Measurements from ENCODE around the gene VAV2.

VAV2 gene

DNA sequence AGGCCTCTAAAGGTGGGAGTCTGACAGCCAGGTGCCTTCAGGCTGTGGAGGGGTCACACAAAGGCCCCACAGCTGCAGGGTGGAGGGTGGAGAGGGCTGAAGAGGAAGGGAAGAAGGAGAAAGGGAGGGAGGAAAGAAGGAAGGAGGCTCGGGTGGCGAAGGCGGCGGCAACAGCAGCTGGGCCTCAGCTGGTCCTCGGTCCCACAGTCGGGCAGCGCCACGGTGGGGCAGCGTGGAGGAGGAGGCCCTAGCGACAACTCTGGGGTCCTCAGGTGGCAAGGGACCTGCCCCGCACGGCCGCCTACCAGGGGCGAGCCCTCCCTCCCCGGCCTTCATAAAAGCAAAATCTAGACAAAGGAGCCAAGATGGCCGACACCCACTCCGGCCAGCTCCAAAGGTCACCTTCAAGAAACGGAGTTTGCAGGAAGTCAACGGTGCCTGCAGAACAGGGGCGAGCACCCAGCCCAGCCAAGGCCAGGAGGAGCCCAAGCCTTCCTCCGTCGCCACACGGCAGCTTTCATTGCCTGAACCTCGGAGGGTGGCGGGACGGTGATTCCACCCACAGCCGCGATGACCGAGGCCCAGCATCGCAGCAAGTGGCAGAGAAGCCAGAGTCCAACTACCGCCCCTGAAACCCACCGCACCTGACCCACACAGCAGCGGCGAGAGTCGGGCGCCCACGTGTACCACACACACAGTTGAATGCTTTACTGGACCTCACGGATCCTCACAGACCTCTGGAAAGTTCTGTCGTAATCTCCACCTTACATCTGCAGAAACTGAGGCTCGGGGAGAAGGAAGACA is 98.7 kb downstream of the VAV2 start:
- DNase-seq (ENCODE audit: low read depth in 1 of 2, low spot score in 1 of 2), result no peak

DNA sequence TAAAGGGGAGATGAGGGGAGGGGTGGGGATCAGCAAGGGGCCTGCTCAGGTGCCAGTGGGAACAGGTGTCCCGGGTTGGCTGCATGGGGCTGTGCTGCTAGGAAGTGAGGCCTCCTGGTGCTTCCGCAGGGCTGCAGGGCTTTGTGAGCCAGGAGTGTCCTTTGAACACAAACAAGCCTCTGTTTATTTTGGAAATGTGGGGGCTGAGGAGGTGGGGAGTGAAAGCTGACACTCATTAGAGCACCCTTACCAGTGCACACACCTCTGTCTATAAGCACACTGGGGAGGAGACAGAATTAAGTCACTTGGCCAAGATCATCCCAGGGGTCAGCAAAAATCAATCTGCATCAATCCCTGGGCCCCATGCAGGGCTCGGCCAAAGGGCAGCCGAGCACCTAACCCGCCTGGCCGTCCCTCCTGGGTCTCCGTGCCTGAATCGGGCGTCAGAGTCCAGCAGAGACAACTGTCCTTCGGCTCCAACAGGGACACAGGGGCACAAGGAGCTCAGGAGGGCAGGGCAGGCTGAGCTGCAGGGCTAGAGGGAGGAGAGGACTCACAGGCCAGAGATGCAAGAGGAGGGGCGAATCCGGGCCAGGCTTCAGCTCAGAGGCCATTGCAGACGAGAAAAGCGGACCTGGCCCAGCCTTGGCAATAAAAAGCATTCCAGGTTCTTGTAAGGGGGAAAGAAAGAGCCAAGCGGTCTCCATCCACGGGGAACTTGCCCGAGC is 99.8 kb downstream of the VAV2 start:
- DNase-seq (ENCODE audit: low read depth in 1 of 2, low spot score in 1 of 2), result no peak

GRCh38 chr9:133891741-133892140 is 100.4 kb downstream of the VAV2 start:
- DNase-seq (ENCODE audit: low read depth in 1 of 2, low spot score in 1 of 2), result no peak

DNA sequence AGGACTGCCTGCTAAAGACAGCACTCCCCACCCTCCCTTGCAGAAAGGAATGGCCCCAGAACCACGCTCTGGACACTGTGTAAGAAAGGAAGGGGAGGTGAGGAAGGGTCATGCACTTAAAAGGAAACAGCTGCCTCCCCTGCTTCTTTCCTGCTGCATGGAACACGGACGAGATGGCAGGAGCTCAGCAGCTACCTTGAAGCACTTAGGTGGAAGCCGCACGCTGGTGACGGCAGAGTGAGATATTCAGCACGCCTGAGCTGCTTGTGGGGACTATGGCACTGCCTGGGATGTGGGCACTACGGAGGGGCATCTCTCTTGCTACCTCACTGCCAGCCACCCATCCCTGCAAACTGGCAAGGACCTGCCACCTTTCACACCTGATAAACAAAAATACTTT is 101.5 kb downstream of the VAV2 start:
- no peak for DNase-seq (ENCODE audit: low read depth in 1 of 2, low spot score in 1 of 2)

GRCh38 chr9:133889584-133890301 is 102.4 kb downstream of the VAV2 start:
- DNase-seq (ENCODE audit: low read depth in 1 of 2, low spot score in 1 of 2), result no peak

DNA sequence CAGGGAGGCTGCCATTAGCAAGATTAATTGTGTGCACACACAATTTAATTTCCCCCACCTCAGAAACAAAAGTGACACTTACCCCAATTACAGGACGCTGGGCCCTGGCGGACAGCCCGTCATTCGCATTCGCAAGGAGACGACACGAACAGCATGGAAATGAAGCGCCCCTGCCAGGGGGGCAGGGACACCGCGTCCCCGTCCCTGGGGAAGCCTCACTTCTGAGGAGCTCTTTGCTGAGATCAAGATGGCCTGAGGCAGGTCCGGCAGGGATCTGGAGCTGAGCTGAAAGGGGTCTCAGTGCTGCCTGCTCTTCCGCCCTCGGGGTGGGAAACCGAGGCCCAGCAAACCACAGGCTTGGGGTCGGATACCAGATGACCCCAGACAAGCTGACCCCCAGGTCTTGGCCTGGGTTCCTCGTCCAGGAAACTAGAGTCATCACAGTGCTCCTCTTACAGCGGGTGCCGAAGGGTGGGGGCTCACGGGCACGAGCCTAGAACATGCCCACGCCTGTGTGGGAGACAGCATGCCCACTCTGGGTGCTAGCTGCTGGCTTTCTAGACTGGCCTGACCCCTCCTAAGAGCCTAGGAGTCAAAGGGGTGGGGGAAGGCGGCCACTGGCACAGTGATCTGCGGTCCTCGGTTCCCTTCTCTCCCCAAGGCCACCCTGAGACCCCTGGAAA is 103.2 kb downstream of the VAV2 start:
- DNase-seq (ENCODE audit: low read depth in 1 of 2, low spot score in 1 of 2), result no peak

- DNase-seq (ENCODE audit: low read depth in 1 of 2, low spot score in 1 of 2), result no peak
Observed at GRCh38 chr9:133888048-133888808, 103.9 kb downstream of the VAV2 start.

- no peak for DNase-seq (ENCODE audit: low read depth in 1 of 2, low spot score in 1 of 2)
Observed at GRCh38 chr9:133887540-133888047, 104.5 kb downstream of the VAV2 start.

DNA sequence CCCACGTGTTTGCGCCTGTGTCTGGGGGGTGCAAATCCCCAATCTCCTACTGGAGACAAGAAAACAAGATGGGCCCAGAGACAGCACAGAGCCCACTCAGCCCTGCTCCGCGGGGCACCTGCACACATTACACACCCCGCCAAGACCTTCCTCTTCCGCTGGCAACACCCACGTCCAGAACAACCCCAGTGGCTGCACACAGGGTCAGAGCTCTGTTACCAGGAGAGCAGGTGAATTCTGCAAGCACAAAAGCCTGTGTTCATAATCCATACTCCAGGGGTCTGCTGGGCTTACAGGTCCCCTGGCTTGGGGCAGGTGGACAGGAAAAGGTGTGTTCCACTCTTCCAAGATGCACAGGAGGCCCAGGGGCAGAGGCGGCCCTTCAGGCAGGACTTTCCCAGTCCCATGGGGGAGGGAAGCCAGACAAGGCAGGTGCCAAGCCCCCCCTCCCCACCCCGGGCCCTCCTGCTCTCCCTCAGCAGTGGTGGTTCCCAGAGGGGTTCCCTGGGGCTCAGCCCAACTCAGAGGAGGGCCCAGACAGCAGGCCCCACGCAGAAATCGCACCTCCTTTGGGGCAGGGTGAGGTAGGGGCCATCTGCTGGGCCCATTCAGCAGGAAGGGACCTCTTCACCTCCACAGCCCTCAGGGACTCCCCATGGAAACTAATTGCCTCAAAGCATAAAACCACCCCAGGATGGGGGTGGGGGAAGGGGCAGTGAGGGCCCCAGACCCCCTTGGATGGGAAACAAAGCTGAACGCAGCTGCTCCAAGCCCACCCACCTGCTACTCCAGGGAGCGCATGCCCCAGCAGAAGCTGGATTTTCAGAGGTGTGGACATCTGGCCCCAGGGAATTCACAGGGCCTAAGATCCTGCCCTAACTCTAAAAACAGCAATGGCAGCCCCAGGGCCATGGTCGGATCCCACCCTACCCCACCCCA is 105.3 kb downstream of the VAV2 start:
- DNase-seq (ENCODE audit: low read depth in 1 of 2, low spot score in 1 of 2), result no peak

- DNase-seq (ENCODE audit: low read depth in 1 of 2, low spot score in 1 of 2), result no peak
Observed at GRCh38 chr9:133884907-133885744, 107.0 kb downstream of the VAV2 start.

DNA sequence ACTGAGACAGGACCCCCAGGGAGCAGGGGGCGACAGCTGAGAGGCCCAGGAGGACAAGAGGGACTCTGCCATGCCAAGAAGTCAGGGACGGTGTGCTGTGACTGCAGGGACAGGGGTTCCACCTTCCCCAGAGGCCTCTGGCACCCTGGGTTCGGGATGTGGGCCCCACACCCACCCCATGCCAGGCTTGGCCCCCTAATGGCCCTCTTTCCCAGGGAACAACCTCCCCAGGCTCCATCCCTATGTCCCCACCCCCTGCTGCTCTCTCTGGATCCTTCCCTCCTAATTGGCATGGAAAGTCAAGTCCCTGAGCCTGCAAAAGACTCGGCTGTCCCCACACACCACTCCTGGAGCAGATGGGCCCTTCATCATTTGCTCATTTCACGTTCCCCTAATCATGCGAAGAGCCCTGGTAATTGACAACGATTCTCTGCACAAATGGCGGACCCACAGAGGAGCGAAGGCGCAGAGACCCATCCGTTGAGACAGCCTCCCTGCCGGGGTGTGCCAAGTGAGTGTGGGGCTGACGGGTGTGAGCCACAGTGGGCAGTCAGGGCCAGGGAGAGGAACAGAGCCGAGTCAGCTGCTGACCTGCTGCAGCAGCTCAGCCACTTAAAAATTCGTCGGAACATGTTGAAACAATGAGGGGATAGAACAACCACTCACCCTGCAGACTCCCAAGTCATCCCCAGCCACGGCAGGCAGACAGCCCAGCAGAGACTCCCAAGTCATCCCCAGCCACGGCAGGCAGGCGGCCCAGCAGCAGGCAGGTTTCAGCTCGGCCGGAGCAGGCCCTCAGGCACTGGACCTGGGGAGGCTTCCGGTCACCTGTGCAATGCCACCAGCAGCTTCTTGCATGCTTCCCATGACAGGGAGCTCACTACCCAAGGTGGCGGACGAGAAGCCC is 109.0 kb downstream of the VAV2 start:
- DNase-seq (ENCODE audit: low read depth in 1 of 2, low spot score in 1 of 2), result no peak

DNA sequence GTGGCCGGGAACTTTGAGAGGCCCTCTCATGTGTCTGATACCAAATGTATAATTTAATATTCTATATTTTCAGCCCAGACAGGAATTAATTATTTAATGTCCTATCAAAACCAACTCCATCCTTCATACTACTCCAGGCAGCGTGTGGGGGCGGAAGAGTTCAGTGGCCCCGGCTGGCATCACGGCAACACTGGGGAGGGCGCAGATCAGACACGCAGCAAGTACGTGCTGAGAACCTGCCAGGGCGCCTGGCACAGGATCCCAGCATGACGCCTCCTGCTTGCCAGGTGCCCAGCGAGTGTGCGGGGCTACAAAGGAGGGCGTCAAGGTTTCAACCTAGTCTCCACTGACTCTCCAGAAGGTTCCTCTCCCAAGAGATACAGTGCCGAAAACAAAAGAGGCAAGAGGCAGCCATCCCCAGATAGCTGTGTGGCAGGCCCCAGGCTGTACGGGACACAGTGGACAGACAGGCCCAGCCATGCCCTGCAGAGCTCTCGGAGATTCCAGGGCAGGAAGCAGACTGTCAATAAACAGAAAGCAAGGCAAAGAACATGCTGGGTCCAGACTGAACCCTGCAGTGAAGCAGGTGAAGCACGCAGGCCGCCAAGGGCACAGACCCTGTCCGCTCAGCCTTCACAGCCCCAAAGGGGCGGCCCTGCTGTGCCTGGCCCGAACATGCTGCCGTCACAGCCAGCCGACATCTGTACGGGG is 110.3 kb downstream of the VAV2 start:
- no peak for DNase-seq (ENCODE audit: low read depth in 1 of 2, low spot score in 1 of 2)

- DNase-seq (ENCODE audit: low read depth in 1 of 2, low spot score in 1 of 2), result no peak
Observed at GRCh38 chr9:133880851-133881661, 111.1 kb downstream of the VAV2 start.

DNA sequence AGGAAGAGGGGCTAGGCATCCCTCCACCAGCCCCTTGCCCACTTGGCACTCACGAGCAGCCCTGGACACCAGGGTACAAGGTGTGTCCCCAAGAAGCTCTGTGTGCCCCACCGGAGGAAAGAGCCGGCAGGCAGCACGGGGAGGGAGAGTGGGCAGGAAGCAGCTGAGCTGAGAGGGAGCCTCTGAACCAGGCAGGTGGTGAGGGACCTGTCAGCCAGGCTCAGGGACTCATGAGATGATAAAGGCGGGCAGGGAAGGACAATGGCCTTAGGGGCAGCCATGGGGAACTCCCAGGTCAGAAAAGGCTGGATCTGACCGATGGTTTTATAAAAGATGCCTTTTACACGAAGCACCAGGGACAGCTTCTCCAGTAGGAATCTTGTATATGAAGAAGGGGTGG is 112.0 kb downstream of the VAV2 start:
- DNase-seq (ENCODE audit: low read depth in 1 of 2, low spot score in 1 of 2), result no peak

DNA sequence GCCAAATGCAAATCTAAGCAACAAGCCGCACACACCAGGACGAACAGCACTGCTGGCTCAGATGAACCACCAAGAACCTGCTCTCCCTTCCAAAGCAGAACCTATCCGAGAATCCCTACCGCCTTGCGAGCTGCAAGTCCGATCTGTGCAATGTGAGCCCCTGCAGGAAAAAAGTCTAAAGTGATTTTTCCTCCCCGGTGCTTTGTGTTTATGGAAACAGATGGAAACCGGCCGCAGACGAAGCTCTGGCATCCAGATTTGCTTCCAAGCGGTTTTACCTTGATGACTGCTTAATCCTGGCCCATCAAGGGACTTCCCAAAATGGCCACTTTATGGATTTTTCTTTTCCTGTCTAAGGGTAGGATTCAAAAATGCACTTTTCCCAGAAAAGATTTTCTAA is 112.5 kb downstream of the VAV2 start:
- DNase-seq (ENCODE audit: low read depth in 1 of 2, low spot score in 1 of 2), result no peak

DNA sequence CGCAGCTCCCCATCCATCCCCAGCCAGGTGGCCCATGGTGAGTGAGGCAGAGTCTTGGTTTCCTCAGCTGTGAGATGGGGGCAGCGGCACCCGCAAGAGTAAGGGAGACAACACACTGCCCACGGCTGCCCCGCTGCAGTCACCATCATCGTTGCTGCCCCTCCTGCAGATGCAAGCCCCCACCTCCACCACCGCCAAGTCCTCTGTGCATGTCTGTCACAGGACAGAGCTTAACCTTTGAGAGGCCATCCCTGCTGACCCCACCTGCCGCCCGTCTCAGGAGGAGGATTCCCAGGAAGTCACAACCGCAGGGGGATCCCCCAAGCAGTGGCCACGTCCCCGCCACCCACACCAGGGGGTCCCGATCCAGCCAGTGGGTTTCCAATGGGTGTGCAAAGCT is 113.7 kb downstream of the VAV2 start:
- no peak for DNase-seq (ENCODE audit: low read depth in 1 of 2, low spot score in 1 of 2)
